HepG2 (cell line): Measurements from ENCODE around the gene ATP9A. TPM values are rescaled to one million over a fixed set of nuclear protein-coding genes. Genes with fewer than 3 reads are reported as not detected.

ENCODE experiments used
- AKNA ChIP-seq: sonication (generic); formaldehyde crosslinking; IDR thresholded peaks from 2 replicates; pipeline ENCODE4 v1.4.0; 2020; ENCODE audit warnings: missing genetic modification reagents, borderline replicate concordance
- CENPX ChIP-seq: sonication (generic); formaldehyde crosslinking; IDR thresholded peaks from 2 replicates; pipeline ENCODE4 v1.9.0; 2021; ENCODE audit warnings: mild to moderate bottlenecking, missing genetic modification reagents, moderate library complexity
- DMAP1 ChIP-seq: IDR thresholded peaks from 2 replicates; pipeline ENCODE4 v1.6.1; 2016
- ELF1 ChIP-seq: sonication (generic); formaldehyde crosslinking; IDR thresholded peaks from 2 replicates; pipeline ENCODE4 v1.4.0; 2020; ENCODE audit warnings: missing genetic modification reagents
- HNF4G ChIP-seq, 2 experiments: sonication (generic) in 1 of 2; formaldehyde crosslinking in 1 of 2; IDR thresholded peaks; 2 replicates each; pipeline versions ENCODE4 v1.4.0 to v1.6.1; 2011 to 2020; ENCODE audit warnings: borderline replicate concordance in 2 of 2, low read depth in 2 of 2, mild to moderate bottlenecking in 2 of 2, low read length in 1 of 2, missing genetic modification reagents in 1 of 2, moderate library complexity in 1 of 2
- KLF6 ChIP-seq: IDR thresholded peaks from 2 replicates; pipeline ENCODE4 v1.8.0; 2016; ENCODE audit warnings: missing biosample characterization, missing genetic modification reagents
- MAFF ChIP-seq: IDR thresholded peaks from 2 replicates; pipeline ENCODE4 v1.6.1; 2011; ENCODE audit warnings: low read depth, low read length, improper control_type of control experiment
- MYNN ChIP-seq: sonication (generic); formaldehyde crosslinking; IDR thresholded peaks from 2 replicates; pipeline ENCODE4 v1.4.0; 2020; ENCODE audit warnings: mild to moderate bottlenecking, low read depth, missing genetic modification reagents
- NFATC3 ChIP-seq: sonication (generic); formaldehyde crosslinking; IDR thresholded peaks from 2 replicates; pipeline ENCODE4 v1.5.1; 2020; ENCODE audit warnings: mild to moderate bottlenecking, missing genetic modification reagents
- NFKBIZ ChIP-seq: IDR thresholded peaks from 2 replicates; pipeline ENCODE4 v1.6.1; 2018; ENCODE audit warnings: missing genetic modification reagents, missing compliant biosample characterization
- PAX8 ChIP-seq: sonication (generic); formaldehyde crosslinking; IDR thresholded peaks from 2 replicates; pipeline ENCODE4 v1.8.0; 2022; ENCODE audit warnings: mild to moderate bottlenecking, missing genetic modification reagents, borderline replicate concordance
- PHF5A ChIP-seq: IDR thresholded peaks from one replicate; pipeline ENCODE4 v1.6.1; 2018; ENCODE audit warnings: low read depth, missing genetic modification reagents; ENCODE audit not compliant: unreplicated experiment
- RFX5 ChIP-seq: IDR thresholded peaks from 2 replicates; pipeline ENCODE4 v1.6.1; 2011; ENCODE audit warnings: low read depth, low read length, improper control_type of control experiment
- SMAD1 ChIP-seq: sonication (generic); formaldehyde crosslinking; IDR thresholded peaks from 2 replicates; pipeline ENCODE4 v1.4.0; 2020; ENCODE audit warnings: missing genetic modification reagents, low read depth, mild to moderate bottlenecking, borderline replicate concordance
- SP1 ChIP-seq, 2 experiments: fragments of 450-650 bp in 1 of 2; sonication (generic) in 1 of 2; formaldehyde crosslinking in 1 of 2; IDR thresholded peaks; 2 replicates each; pipeline versions ENCODE4 v1.4.0 to v1.6.1; 2016 to 2020; ENCODE audit warnings: missing genetic modification reagents in 1 of 2
- TBP ChIP-seq: sonication (generic); formaldehyde crosslinking; IDR thresholded peaks from 2 replicates; pipeline ENCODE4 v1.5.0; 2020; ENCODE audit warnings: missing genetic modification reagents
- ZBTB7A ChIP-seq: sonication (generic); formaldehyde crosslinking; IDR thresholded peaks from 2 replicates; pipeline ENCODE4 v1.8.0; 2022; ENCODE audit warnings: mild to moderate bottlenecking, missing genetic modification reagents
- ZNF350 ChIP-seq: sonication (generic); formaldehyde crosslinking; IDR thresholded peaks from 2 replicates; pipeline ENCODE4 v1.4.0; 2020; ENCODE audit warnings: mild to moderate bottlenecking, low read depth, missing genetic modification reagents, borderline replicate concordance
- ZNF468 ChIP-seq: sonication (generic); formaldehyde crosslinking; IDR thresholded peaks from 2 replicates; pipeline ENCODE4 v1.8.0; 2022; ENCODE audit warnings: mild to moderate bottlenecking, moderate library complexity, missing genetic modification reagents
- ZNF616 ChIP-seq: sonication (generic); formaldehyde crosslinking; IDR thresholded peaks from 2 replicates; pipeline ENCODE4 v1.5.0; 2020; ENCODE audit warnings: low read depth, mild to moderate bottlenecking, missing genetic modification reagents
- ZNF747 ChIP-seq: sonication (generic); formaldehyde crosslinking; IDR thresholded peaks from 2 replicates; pipeline ENCODE4 v1.8.1; 2023; ENCODE audit warnings: missing genetic modification reagents, mild to moderate bottlenecking, borderline replicate concordance
- polyA plus RNA-seq, 8 experiments: library from polyadenylated mRNA; depleted of rRNA in 3 of 8; stranded (reverse) in 7 of 8; unstranded in 1 of 8; fragments of >200 nt; fragmentation: Illumina TruSeq in 4 of 8; extraction: Trizol in 4 of 8; gene quantifications; 2 replicates each; pipeline versions ENCODE4 v1.2.1 to v1.2.3, GENCODE V29; 2011 to 2016; ENCODE audit warnings: low read depth in 4 of 8, missing spikeins in 1 of 8, mixed read lengths in 1 of 8; ENCODE audit not compliant: insufficient read depth in 1 of 8
- total RNA-seq, 5 experiments: library from RNA; depleted of rRNA; stranded (reverse); fragments of >200 nt; fragmentation: Illumina TruSeq; extraction: Trizol; gene quantifications; 2 replicates each; pipeline ENCODE4 v1.2.3, GENCODE V29; 2016; ENCODE audit warnings: low read depth in 1 of 5
- TF ChIP-seq, protein P1 (sequence below): sonication (generic); formaldehyde crosslinking; IDR thresholded peaks from 2 replicates; pipeline ENCODE4 v1.4.0; 2020; ENCODE audit warnings: mild to moderate bottlenecking, missing genetic modification reagents

ATP9A gene
- total and polyA plus RNA-seq, 2 of the 13 experiments (the other 11 are each of a cell fraction or from before 2014, with no cell fraction given), result 11.8 to 18.5 TPM

DNA sequence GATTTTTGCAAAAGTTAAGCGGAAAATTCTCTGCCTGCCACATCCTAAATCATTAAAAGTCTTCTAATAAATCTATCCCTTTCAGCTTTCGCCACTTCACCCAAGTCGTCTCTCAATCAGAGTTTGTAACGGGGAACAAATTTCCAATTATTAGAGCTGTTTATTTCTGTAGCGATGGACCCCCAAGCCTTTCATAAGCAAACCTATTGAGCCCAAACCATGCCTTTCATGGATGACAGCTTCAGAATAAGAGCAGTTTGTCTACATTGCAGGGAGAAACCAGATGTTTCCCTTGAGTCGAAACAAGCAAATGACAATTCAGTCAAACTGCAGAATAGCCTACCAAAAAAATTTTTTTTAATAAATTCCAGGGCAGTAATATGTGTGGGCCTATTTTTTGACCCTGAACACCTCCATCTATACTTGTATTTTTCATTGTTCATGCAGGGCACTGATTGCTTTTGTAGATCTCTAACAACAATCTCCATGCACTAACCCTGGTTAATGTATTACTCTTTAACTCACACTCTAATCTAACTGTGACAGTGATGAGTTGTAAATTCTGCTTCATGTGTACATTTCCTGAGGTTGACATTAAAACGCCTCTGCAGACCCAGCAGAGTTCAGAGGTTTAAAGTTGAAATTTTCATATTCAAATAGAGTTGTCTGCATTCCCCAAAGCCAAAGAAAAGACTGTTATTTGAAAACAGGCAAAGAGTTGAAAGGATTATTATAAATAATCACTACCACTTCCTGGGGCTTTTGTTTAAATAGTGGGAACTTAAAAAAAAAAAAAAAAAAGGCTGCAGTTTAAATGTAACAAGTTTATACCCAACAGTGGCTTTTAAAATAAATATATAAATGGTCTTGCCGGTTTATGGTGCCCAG lies 64.5 kb downstream of the ATP9A start (continued):
- TF ChIP-seq MAFF (peak; percentile 80), AKNA (CRISPR knock-in tag) (no peak), ZBTB7A (CRISPR knock-in tag) (no peak), MYNN (CRISPR knock-in tag) (peak; percentile 98; the same call in 1 of the 2 replicates), PAX8 (CRISPR knock-in tag) (no peak), ZNF468 (CRISPR knock-in tag) (no peak), ELF1 (CRISPR knock-in tag) (0 out of 2 replicates have a peak, but pooled peaks have one; percentile 12), ZNF616 (no peak), ZNF747 (CRISPR knock-in tag) (peak; percentile 27; the same call in 1 of the 2 replicates), NFKBIZ (CRISPR knock-in tag) (peak; percentile 97; the same call in 1 of the 2 replicates), NFATC3 (CRISPR knock-in tag) (no peak), SMAD1 (no peak), SP1 (IDR thresholded peaks at IDR 0.05) (no peak), SP1 (CRISPR knock-in tag; IDR thresholded peaks at IDR 0.05) (0 out of 2 replicates have a peak, but pooled peaks have one; percentile 8), KLF6 (CRISPR knock-in tag) (peak; percentile 41; the same call in 1 of the 2 replicates), CENPX (CRISPR knock-in tag) (no peak), DMAP1 (0 out of 2 replicates have a peak, but pooled peaks have one; percentile 12), PHF5A (peak; percentile 54), TBP (CRISPR knock-in tag) (no peak), ZNF350 (CRISPR knock-in tag) (no peak), RFX5 (no peak), HNF4G (IDR thresholded peaks at IDR 0.05; ENCODE audit: borderline replicate concordance, low read depth, low read length) (peak; percentile 75), HNF4G (CRISPR knock-in tag; IDR thresholded peaks at IDR 0.05; ENCODE audit: borderline replicate concordance, low read depth) (no peak; the same call in 1 of the 2 replicates)
- TF ChIP-seq, protein P1, sequence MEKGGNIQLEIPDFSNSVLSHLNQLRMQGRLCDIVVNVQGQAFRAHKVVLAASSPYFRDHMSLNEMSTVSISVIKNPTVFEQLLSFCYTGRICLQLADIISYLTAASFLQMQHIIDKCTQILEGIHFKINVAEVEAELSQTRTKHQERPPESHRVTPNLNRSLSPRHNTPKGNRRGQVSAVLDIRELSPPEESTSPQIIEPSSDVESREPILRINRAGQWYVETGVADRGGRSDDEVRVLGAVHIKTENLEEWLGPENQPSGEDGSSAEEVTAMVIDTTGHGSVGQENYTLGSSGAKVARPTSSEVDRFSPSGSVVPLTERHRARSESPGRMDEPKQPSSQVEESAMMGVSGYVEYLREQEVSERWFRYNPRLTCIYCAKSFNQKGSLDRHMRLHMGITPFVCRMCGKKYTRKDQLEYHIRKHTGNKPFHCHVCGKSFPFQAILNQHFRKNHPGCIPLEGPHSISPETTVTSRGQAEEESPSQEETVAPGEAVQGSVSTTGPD, result no peak
